ENCODE results near the gene FANCD2.
"Not testable (repeated sequence)": the region's sequence is repeated elsewhere in the genome, so short reads cannot be mapped to it uniquely, and the experiment has no call there.

Gene FANCD2

DNA sequence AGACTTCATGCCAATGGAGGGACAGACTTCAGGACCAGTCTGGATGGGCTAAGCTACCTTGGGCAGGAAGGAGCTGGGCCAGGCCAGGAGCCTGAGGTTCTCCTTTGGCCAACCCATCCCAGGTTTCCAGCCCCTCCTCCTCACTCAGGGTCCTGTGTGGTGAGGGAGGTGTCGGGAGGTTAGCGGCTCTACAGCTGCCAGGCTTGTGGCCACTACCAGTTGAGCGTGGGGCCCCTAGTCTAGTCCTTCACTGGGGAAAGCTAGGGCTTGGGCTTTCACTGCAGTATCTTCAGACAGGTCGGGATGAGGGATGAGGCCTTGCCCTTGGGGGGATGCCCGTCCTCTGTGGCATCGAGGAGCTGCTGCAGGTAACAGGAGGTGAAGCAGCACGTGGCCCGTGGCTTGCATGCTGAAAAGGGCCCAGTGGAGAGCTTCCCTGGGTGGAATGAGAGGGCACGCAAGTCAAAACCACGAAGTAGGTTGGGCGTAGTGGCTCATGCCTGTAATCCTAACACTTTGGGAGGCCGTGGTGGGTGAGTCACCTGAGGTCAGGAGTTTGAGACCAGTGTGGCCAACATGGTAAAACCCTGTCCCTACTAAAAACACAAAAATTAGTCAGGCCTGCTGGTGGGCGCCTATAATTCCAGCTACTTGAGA is 8.5 kb upstream of the FANCD2 start:
- no peak for DNase-seq

DNA sequence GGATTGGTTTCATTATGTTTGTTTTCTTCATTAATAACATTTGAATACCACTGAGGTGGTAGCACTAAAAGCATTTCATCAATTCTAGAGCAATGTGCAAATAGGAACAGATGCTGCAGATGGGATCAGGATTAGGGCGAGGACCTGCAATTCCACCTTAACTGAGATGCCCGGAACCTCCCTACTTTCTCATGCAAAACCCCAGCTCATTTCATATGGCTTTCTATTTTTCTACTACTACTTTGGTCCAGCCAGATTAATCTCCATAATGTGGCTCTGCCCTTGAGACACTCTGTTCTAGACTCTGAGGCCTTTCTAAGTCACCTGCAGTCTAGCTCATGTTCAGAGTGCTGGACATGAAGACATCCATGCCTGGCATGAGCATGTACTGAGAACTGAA is 7.4 kb upstream of the FANCD2 start:
- DNase-seq: not testable (repeated sequence)

DNA sequence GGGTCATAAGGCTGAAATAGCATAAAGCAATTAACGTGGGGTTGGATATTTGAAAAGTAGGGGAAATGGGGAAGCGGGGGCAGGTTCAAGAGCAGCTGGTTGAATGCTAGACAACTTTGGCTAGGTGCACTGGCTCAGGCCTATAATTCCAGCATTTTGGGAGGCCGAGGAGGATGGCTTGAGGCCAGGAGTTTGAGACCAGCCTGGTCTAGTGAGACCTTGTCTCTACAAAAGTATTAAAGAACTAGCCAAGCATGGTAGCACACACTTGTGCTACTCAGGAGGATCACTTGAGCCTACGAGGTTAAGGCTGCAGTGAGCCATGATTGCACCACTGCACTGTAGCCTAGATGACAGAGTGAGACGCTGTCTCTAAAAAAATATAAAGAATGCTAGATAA is 6.9 kb upstream of the FANCD2 start:
- no peak for DNase-seq

DNA sequence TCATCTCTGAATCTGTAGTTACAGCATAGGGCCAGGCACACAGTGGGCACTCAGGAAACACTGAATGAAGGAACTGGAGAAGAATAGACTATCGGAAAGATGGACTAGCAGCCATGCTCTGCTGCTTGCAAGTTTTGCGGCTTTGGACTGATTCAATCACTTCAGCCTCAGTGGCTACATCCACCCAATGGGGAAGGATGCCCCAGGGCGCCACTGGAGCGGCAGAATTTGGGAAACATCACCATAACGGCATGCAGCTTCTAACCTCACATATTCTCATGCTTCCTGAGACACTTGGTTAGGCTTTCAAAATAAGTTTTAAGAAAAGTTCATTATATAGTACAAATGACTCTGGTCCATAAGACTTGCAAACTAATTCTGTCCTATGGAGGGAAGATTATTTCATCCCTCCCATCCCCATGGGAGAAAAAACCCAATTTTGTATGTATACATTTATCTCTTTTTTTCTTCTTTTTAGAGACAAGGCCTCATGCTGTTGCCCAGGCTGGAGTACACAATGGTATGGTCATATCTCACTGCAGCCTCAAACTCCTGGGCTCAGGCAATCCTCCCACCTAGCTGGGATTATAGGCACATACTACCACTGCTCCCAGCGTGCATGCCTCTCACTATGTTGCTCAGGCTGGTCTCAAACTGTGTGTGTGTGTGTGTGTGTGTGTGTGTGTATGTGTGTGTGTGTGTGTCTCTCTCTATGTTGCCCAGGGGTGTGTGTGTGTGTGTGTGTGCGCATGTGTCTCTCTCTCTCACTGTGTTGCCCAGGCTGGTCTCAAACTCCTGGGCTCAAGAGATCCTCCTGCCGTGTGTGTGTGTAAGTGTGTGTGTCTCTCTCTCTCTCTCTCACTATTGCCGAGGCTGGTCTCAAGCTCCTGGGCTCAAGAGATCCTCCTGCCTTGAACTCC is 4.1 kb upstream of the FANCD2 start:
- DNase-seq: no peak

DNA sequence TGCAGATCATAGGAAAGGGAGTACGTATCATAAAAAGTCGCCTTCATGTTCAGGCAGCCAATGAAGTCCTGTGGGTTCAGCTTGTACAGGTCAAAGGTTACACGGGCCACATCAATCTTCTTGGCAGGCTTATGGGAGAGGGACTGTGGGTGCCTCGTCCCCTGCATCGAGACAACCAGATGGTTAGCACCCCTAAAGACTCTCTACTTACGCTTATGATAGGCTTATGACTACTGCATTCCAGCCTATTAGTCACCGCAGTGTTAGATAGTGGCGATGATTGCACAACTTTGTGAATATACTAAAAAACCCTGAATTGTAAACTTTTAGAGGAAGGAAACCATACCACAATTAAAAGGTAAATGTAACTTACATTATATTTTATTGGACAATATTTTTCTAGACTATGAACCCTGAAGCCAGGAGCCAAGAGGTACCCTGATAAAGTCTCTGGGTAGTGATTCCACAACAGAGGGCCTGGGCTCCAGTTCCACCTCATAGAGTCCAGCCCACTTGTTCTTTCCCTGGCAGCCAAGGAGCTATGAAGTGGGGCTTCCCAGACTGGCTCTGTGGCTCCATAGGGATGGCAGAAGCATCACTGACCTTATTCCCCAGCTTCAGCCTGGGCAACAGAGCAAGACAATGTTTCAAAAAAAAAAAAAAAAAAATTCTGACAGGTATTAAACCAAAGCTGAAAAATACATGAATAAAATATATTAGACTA is 2.5 kb upstream of the FANCD2 start:
- no peak for DNase-seq

DNA sequence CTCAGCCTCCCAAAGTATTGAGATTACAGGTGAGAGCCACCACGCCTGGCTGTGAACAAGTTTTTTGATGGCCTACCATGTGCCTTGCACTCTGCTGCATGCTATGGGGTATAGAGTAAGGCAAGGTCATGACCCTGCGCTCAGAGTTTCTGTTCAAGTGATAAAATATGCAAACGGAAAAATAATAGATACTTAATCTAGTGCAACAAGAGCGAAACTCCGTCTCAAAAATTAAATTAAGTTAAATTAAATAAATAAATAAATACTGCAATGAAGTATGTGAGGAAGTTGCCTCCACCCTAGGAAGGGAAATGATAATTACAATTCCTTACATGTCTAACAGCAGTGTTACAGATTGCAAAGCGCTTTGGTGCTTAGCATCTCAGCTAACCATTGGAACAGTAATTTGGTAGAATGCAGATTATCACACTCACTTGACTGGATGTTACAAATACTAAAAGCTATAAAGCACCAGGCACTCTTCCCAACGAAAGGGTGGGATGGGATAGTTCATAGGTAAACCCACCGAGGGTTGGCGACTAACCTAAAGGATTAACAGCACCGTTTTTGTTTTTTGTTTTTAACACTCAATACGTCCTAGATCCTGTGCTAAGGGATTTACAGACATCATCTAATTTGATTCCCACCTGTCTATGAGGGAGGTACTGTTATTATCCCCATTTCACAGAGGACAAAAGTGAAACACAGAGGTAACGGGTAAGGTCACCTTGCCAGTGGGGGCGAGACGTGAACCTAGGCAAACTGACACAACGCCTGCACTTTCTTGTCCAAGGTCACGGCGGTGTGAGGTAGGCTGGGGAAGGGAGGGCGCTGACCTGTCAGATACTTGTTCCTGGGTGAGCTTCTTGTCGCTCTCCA is 793 bp upstream of the FANCD2 start:
- DNase-seq: no peak

DNA sequence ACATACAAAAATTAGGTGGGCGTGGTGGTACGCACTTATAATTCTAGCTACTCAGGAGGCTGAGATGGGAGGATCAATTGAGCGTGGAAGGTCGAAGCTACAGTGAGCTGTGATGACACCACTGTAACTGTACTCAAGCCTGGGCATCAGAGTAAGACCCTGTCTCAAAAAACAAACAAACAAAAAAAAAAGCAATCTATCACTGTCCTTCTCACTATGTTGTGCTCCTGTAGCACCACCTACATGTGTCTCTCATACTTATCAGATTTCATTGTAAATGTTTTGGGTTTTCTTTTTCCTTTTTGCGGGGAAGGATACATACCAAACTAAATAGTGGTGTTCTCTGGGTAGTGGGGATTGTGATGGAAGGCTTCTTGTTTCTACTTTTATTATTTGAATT is 14.8 kb downstream of the FANCD2 start:
- no peak for DNase-seq

DNA sequence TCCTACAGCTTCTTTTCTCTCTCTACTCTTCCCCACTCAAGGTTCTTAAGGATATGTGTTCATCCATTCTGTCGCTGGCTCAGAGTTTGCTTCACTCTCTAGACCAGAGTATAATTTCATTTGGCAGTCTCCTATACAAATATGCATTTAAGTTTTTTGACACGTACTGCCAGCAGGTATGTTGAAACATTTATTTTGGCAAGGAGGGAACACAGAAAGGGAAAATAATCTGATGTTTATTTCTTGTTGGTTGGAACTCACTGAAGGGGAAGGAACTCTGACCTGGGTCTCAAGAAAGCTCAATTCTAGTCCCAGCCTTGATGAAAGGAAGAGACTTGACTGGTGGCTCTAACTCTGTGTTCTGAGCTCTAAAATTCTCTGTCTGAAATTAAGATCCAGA is 21.6 kb downstream of the FANCD2 start:
- DNase-seq: no peak

DNA sequence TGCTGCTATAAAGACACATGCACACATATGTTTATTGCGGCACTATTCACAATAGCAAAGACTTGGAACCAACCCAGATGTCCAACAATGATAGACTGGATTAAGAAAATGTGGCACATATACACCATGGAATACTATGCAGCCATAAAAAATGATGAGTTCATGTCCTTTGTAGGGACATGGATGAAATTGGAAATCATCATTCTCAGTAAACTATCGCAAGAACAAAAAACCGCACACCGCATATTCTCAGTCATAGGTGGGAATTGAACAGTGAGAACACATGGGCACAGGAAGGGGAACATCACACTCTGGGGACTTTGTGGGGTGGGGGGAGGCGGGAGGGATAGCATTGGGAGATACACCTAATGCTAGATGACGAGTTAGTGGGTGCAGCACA is 26.8 kb downstream of the FANCD2 start:
- not testable (repeated sequence) for DNase-seq

DNA sequence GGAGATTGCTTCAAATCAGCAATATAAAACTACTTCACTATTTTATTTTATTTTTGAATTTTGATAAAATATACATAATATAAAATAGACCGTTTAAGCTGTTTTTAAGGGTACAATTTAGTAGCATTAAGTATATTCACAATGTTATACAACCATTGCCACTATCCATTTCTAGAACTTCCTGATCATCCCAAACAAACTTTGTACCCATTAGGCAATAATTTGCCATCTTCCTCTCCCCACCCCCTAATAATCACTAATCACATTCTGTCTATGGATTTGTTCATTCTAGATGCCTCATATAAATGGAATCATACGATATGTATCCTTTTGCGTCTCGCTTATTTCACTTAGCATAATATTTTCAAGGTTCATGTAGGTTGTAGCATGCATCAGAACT is 28.9 kb downstream of the FANCD2 start:
- no peak for DNase-seq

DNA sequence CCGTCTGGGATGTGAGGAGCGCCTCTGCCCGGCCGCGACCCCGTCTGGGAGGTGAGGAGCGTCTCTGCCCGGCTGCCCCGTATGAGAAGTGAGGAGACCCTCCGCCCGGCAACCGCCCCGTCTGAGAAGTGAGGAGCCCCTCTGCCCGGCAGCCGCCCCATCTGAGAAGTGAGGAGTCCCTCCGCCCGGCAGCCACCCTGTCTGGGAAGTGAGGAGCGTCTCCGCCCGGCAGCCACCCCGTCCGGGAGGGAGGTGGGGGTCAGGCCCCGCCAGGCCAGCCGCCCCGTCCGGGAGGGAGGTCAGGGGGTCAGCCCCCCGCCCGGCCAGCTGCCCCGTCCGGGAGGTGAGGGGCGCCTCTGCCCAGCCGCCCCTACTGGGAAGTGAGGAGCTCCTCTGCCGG is 43.8 kb downstream of the FANCD2 start:
- not testable (repeated sequence) for DNase-seq

DNA sequence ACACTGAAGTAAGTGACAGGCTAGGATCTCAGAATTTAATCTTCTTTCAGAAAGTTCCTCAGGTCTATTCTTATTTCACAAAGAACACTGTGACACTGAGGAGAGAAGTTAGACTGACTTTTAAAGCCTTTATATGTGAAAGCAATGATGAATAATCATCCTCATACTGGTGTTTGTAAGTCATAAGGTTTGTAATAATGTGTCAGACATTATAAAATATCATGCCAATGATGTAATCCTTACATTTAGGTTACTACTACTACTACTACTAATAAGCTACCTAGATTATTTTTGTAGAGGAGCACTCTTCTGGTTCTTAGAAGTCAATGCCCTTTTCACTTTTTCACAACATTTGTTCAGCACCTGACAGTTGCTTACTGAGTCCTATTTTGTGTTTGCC is 48.4 kb downstream of the FANCD2 start:
- DNase-seq: no peak

DNA sequence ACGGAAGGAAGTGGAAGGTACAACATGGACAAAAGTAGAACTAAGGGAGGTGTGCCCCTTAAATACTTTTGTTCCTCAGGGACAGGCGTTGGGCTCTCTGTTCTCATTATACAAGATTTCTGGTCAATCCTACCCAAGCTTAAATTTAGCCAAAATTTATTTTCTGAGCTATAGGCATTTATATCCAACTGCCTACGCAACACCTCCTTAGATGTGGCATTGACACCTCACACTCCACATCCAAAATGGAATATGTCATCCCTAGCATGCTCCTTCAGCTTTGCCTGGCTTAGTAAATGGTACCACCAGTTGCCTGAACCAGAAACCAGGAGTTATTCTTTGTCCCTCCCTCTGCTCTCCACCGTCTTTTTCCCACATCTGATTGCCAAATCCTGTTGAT is 55.6 kb downstream of the FANCD2 start:
- DNase-seq: no peak

DNA sequence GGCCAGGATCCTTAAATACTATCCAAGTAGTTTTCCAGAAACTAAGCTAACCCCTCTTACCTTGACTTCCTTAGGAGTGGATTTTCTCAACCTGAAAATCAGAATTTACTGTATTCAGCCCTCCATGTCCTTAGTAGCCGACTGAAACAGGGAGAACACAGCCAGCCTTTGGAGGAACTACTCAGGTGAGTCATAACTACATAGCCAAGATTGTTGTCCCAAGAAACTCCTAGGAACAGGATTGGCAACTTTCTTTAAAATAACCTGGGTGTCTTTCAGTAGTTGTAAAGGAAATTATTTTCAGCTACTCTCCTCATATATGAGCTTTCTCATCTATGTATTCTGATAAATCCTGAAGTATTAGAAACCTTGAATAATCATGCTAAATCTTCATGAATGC is 59.5 kb downstream of the FANCD2 start:
- no peak for DNase-seq

DNA sequence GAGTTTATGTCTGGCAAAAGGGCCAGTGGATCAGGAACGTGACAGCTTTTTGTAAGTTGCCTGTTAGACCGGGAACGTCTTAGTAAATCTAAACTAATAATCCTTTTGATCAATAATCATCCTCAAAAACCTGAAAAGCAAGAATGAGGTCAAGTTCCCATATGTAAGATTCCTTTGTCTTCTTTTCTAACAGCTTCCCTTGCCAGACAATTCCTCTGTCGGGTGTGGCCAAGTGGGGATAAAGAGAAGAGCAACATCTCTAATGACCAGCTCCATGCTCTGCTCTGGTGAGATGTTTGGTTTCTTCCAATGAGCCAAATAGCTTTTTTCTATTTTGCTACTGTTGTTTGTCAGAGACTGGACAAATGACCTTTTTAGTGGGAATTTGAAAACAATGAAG is 62.0 kb downstream of the FANCD2 start:
- no peak for DNase-seq

DNA sequence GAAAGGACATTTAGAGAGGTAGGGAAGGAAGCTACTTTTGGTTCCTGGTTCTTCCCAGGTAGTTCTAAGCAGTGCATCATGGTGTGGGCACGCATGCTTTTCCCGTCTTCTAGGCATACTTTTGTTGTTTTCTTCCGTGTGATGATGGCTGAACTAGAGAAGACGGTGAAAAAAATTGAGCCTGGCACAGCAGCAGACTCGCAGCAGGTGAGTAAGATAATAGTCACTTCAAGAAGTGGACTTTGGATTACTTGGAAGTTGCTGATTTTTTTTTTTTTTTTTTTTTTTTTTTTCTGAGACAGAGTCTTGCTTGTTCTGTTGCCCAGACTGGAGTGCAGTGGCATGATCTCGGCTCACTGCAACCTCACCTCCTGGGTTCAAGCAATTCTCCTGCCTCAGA is 63.9 kb downstream of the FANCD2 start:
- DNase-seq: no peak

DNA sequence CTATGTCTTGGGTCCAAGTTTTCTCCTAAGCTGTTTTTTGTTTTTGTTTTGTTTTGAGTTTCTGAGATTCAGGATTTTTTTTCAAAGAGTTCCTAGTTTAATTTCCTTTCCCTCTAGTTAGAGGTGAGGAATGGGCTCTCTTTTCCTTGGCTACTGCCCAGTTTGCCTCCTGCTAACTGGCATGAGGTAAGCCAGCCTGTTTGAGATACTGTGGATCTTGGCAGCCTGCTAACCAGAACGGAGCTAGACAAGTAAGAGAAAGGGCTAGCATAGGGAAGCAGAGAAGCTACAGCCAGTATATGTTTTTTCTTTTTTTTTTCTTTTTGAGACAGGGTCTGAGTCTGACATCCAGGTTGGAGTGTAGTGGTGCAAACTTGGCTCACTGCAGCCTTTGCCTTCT is 64.5 kb downstream of the FANCD2 start:
- not testable (repeated sequence) for DNase-seq

DNA sequence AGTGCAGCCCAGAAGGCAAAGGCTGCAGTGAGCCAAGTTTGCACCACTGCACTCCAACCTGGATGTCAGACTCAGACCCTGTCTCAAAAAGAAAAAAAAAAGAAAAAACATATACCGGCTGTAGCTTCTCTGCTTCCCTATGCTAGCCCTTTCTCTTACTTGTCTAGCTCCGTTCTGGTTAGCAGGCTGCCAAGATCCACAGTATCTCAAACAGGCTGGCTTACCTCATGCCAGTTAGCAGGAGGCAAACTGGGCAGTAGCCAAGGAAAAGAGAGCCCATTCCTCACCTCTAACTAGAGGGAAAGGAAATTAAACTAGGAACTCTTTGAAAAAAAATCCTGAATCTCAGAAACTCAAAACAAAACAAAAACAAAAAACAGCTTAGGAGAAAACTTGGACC is 65.2 kb downstream of the FANCD2 start:
- not testable (repeated sequence) for DNase-seq

DNA sequence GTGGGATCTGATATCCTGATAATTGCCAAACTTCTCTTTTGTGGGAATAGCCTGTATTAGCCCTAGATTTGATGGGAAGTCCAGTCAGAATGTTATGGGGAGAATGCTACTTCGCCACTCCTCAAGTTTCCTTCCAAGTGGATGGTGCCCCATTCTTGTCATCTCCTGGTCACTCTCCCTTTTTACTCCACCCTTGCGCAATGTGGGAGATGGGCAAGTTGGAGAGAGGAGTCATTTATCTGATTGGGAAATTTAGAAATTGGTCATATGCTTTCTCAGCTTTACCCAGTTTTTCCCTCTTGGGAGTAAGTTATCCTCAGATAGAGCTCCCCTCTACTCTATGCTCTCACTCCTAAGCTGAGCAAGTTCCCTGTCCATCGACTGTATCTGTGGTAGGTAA is 67.4 kb downstream of the FANCD2 start:
- DNase-seq: no peak

DNA sequence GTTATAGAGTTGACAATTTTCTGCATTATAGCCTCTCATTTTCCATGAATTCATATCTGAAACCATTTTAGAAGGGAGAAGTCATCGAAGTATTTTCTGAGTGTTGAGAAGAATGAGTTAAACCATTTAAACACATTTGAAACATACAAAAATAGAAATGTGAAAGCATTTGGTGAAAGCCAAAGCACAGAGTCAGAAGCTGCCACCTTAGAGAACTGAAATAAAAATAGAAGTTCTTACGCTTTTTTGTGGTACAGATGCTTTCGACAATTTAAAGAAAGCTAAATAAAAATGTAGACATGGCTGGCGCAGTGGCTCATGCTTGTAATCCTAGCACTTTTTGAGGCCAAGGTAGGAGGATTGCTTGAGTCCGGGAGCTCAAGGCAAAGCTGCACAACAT is 72.8 kb downstream of the FANCD2 start:
- DNase-seq: no peak

DNA sequence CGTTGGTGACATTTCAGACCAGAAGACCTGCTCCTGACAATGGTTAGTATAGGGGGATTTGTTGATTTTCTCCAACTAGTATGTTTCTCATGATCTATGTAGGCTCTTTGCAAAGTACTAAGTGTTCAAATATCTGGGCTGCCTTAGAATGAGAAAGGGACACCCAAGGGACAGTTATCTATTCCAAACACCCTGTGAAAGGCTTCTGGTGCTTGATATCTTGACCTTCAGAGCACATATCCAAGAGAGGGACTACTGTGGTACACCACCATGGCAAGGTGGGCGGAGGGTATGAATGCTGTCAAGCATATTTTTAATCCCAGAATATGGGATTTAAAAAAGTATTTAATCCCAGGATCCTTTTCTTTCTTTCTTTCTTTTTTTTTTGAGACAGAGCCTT is 80.7 kb downstream of the FANCD2 start:
- no peak for DNase-seq

DNA sequence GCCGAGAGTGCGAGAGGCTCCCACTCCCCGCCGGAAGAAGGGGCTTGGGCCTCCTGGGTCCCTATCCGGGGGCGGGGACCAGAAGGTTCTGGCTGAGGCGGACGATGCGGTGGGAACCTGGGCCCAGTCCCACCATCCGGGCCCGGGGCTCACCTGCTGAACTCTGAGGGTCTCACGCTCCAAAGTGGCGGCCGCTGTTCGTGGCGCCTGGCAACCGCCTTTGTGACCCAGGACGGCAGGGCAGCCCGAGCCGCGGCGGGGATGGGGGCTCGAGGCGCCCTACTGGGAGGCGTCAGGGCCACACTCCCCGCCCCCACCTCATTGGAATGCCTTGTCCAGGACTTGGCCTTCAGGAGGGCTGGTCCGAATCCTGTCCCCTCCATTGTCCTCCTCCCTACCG is 81.9 kb downstream of the FANCD2 start, which contains the start of gene FANCD2OS:
Gene FANCD2OS (minus strand): TSS at position 165 of the 400 bp plus-strand sequence. CDS start 3,481 bp downstream, outside the sequence.
- DNase-seq: no peak

Measured in CD4-positive, alpha-beta T cell treated with Interleukin-17A for 1 hour (primary cell).